ENCODE data around the gene LHX5. TPM values are rescaled to one million over a fixed set of nuclear protein-coding genes. Genes with fewer than 3 reads are reported as not detected.

Gene LHX5
- total RNA-seq, 1 donor from 2014 or later = not detected

DNA sequence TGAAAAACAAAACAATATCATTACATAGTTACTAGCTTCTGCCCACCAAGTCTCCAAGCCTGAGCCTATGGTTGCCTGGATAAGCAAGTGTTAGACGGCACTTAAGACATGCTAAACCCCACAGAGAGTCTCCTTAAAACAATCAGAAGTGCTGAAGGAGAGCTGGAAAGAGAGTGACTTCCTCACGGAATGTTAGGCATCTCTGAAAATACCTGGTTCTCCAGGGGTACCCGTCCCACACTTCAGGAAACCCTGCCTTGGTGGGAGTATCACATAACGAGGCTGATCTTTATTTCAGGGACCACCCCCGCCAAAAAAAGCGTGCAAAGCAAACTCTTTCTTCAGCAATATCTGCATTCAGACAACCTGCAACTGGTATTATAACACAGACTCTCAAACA, 18.3 kb downstream of the LHX5 start:
- intact Hi-C loops (cut with DNase I) = no loop called here
- DNase-seq (ENCODE audit: low spot score) = no peak
- no peak for ATAC-seq

DNA sequence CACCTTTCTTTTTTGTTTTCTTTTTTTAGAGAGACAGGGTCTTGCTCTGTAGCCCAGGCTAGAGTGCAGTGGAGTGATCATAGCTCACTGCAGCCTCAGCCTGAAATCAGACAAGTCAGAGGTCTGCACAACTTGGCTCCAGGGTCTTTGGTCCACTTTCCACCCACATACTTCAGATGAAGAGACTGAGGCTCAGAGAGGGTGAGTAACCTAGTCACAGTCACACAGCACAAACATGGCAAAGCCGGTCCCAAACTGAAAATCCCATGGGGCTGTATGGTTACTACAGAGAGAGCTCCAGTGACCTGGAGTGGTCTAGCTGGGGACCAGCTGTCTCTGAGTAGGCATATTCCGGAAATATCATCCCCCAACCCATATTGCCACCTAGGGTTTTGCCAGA, 19.2 kb downstream of the LHX5 start:
- no peak for DNase-seq (ENCODE audit: low spot score)
- intact Hi-C loops (cut with DNase I) = no loop called here

DNA sequence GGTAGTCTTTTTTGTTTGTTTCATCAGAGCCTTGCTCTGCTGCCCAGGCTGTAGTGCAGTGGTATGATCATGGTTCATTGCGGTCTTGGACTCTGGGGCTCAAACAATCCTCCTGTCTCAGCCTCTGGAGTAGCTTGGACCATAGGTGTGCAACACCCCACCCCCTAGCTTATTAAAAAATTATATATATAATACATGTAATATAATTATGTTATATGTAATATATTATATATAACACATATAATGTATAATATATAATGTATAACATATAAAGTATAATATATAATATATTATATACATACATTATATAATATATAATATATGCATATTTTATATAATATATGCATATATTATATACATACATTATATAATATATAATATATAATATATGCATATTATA, 21.8 kb downstream of the LHX5 start:
- intact Hi-C loops (cut with DNase I) = no loop called here

More for the DNA sequence above, 19.2 kb downstream of the LHX5 start:
- ATAC-seq = no peak

DNA sequence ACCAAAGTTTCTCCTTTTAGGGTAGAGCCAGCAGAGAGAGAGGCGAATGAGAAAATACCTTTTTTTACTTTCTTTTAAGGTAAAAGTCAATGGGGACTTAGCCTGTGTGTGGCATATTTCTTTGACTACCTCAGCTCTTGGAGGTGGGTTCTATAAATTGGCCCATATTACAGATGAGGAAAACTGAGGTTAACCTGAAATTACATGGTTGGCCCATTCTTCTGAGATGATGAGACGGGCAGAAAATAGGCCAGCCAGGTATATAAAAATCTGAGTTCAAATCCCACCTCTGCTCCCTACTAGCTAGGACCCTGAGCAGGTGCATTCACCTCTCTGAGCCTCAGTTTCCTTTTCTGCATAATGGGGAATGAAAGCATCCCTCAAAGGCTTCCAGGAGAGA, 22.4 kb downstream of the LHX5 start:
- no peak for DNase-seq (ENCODE audit: low spot score)
- intact Hi-C loops (cut with DNase I) = no loop called here
- no peak for ATAC-seq

More for the DNA sequence above, 21.8 kb downstream of the LHX5 start:
- no peak for DNase-seq (ENCODE audit: low spot score)
- no peak for ATAC-seq

DNA sequence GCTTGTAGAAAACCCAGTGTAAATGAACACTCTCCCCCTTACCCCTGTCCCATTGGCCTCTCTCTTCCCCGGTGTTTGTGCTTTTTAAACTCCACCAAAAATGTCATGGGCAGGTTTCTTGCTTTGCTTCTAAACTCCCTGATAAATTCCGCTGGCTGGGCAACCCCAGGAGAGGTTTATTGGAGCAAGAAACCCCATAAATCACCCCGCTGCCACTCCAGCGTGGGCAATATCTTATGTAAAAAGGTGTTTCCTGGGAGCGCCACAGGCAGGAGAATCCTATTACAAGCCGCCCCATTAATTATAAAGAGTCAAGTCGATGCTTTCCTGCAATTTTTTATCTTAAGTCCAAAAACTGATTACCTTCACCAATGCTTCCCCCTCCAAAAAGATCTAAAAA, 22.8 kb downstream of the LHX5 start:
- ATAC-seq (no peak), DNase-seq (ENCODE audit: low spot score) (no peak)
- intact Hi-C loops (cut with DNase I) = no loop called here

DNA sequence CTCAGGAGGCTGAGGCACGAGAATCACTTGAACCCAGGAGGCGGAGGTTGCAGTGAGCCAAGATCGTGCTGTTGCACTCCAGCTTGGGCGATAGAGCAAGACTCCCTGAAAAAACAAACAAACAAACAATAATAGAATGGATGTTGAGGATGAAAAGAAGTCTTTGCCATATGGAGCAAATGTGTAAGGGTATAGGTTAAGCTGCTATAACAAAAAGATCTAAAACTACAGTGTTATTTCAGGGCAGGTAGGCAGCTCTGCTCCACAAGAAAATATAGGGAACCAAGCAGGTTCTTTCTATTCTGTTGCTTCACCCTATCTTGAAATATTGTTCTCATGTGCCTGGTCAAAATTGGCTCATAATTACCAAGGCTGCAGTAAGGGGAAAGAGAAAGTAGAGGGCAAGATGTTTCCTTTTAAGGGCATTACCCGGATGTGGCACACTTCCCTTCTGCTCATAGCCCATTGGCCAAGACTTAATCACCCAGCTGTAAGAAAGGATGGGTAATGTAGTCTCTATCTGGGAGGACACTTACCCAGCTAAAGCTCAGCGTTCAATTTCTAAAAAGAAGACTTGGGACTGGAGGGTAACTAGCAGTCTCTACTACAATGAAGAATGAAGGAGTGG, 26.0 kb downstream of the LHX5 start:
- ATAC-seq (no peak), DNase-seq (ENCODE audit: low spot score) (no peak)
- intact Hi-C loops (cut with DNase I) = no loop called here

DNA sequence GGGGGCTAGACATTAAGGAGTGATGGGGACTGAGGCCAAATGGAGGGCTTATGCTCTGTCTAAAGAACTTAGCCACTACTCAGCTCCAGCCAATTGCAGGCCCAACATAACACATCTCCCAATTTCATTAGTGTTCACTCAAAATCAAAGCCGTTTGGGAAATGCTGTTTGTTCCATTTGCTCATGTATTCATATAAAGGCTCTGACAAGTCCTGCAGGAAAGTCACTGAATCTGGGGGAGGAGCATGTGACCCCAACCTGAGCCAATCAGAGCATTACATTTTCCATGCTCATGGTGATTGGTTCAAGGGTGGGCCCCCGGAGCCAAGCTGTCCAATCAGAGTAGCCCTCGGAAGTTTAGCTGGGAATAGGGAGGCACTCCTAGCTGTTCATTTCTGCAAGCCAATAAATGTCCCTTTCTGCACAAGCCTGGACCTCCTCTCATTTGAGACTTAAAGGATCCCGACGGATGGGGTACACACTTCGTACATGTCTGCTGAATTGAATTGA, 28.6 kb downstream of the LHX5 start:
- no peak for DNase-seq (ENCODE audit: low spot score)
- intact Hi-C loops (cut with DNase I) = loop anchor here (5.0 kb wide), 1 partner anchor 1344 kb away; no protein-coding TSS in a partner anchor
- no peak for ATAC-seq

DNA sequence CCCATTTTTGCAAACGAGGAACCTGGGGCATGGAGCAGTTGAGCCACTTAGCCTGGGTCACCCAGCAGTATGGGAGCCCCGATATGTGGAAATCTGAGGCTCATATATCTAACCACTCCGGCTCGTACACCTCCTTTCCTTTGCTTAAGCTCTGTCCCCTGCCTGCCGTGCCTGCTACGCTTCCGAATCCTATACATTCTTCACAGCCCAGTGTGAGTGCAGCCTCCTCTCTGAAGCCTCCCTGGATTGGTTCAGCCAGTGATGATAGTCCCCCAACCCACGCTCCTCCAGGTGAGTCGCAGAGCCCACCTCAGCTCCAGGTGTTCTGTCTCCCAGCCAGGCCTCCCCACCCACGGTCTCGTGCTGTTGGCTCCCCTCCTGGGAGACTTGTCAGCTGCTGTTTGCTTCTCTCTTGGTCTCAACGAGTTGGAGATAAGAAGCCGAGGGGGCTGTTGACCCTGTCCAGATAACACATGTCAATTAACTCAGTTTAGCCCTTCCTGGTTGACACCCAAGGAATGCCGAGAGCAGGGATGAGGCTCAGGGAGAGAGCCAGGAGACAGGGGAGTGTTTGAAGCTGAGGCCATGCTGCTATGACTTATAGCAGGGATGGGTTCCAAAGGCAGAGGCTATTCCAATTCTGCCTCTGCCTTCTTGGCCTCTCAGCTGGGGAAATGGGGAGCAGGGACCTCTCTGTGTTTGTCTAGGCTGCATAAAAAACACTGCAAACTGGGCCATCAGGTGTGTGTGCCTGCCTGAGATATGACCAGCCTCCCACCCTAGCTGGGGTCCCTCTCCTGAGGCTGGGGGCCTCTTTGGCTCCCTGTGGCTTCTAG, 30.5 kb downstream of the LHX5 start:
- no peak for ATAC-seq
- DNase-seq (ENCODE audit: low spot score) = no peak
- intact Hi-C loops (cut with DNase I) = loop anchor here (5.0 kb wide), 1 partner anchor 1346 kb away; no protein-coding TSS in a partner anchor

DNA sequence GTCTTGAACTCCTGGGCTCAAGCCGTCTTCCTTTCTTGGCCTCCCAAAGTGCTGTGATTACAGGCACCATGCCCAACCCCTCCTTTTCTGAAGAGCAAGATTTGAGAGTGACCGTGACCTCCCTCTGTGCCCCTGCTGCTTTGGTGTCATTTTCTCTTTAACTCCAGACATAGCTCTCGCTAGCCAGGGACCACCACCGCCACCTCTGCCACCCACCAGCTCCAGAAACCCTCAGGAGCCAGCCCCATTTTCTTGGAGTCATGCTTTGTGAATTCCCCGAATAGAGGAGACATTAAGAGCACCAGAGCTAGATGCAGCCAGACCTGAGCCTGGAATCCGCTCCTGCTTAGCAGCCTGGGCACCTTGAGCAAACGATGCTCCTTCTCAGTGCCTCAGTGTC, 31.3 kb downstream of the LHX5 start:
- ATAC-seq (no peak), DNase-seq (ENCODE audit: low spot score) (no peak)
- intact Hi-C loops (cut with DNase I) = loop anchor here (5.0 kb wide), 1 partner anchor 1347 kb away; no protein-coding TSS in a partner anchor

DNA sequence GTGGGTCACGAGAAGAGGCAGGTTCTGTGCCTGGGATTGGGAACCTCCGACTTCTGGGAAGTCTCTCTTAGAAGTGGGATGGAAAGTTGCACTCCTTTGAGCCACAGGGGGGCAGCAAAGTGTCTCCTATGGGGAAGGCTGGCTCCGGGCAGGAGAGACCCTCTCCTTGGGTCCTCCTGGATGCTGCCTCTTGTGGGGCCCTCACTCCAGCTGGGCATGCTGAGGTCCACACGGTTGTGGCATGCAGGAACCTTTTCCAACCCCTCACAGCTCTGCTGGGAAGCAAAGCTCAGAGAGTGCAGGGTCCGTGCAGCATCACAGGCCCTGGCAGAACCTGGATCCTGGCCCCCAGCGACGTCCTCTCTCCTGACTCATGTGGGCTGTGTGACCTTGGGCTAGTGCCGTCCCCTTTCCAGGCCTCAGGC, 32.1 kb downstream of the LHX5 start:
- intact Hi-C loops (cut with DNase I) = loop anchor here (5.0 kb wide), 1 partner anchor 1348 kb away; no protein-coding TSS in a partner anchor
- no peak for DNase-seq (ENCODE audit: low spot score)
- no peak for ATAC-seq

DNA sequence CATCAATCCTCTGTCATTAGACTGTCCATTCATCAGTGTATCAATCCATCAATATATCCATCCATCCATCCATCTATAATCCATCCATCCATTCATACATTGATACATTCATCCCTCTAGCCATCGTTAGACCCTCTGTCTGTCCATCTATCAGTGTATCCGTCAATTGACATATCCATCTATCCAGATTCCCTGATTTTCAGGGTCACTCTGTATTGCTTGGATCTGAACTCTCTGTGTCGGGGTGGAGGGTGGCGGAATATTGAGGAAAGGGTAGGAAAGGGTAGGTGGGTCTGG, 32.4 kb downstream of the LHX5 start:
- ATAC-seq = no peak
- intact Hi-C loops (cut with DNase I) = no loop called here
- no peak for DNase-seq (ENCODE audit: low spot score)

DNA sequence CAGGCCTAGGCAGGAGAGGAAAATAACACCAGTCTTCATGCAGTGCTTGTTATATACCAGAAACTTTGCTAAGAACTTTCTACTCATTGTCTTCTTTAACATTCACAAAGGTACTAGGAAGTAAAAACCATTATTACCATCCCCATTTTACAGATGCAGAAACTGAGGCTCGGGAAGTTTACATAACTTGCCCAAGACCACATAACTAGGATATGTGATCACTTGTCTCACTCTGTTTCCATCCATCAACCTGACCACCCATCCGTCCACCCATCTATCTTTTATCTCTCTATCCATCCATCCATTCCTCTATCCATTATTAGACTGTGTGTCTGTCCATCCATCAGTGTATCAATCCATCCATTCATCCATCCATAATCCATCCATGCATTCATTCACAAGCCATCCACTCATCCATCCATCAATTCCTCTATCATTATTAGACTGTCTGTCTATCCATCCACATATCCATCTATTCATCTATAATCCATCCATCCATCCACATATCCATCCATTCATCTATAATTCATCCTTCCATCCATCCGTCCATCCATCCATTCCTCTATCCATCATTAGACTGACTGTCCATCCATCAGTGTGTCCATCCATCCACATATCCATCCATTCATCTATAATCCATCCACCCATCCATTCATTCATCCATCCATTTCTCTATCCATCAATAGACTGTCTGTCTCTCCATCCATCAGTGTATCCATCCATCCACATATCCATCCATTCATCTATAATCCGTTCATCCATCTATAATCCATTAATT, 33.0 kb downstream of the LHX5 start:
- DNase-seq (ENCODE audit: low spot score) (no peak), ATAC-seq (no peak)
- intact Hi-C loops (cut with DNase I) = no loop called here

DNA sequence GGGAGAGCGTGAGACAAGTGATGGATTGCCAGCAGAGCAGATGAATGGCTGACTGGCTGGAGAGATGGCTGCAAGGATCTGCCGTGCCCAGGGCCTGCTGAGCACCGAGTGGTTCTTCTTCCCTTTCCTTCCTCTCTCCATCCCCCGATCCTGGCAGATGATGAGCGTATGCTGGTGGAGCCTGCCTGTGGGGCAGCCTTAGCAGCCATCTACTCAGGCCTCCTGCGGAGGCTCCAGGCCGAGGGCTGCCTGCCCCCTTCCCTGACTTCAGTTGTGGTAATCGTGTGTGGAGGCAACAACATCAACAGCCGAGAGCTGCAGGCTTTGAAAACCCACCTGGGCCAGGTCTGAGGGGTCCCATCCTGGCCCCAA, 34.0 kb downstream of the LHX5 start:
- DNase-seq (ENCODE audit: low spot score) (no peak), ATAC-seq (no peak)
- intact Hi-C loops (cut with DNase I) = no loop called here

DNA sequence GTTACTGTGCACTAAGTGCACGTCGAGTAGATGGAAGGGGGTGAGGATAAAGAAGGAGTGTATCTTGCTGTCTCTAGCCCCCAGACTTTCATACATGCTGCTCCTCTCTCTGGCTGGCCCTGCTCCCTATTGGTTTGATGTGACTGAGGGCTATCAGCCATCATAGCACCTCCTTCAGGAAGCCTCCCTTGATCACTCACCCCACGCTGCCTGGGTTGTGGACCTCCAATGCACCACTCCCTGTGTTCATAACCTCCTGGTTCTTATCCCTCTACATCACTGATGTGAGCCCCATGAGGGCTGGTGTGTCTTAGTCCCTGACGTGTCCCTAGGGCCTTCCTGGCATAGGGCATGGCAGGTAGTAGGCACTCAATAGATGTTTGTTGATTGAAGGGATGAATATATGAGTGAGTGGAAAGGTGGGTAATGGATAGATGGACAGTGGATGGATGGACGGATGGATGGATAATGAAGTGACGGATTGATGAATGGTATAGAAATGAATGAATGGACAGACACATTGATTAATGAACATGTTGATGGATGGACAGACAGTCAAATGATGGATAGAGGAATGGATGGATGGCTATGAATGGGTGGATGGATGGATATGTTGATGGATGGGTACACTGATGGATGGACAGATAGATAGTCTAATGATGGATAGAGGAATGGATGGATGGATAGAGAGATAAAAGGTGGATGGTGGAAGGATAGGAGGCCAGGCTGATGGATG, 34.5 kb downstream of the LHX5 start:
- ATAC-seq (no peak), DNase-seq (ENCODE audit: low spot score) (no peak)
- intact Hi-C loops (cut with DNase I) = no loop called here

DNA sequence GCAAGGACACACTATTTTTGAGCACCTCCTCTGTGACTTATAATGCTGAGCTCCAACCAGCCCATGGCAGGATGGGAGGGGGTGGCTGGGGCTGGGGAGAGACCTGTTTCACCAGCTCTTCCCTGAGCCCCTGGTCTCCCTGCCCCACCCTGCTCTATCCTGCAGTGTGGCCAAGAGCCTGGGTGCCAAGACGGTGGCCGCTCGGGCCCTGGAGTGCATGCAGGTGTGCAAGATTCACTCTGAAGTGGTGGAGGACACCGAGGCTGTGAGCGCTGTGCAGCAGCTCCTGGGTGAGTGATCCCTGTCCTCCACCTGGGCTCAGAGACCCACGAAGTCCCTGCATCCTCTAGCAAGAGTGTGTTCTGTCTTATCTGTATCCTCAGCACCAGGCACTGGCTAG, 35.1 kb downstream of the LHX5 start:
- ATAC-seq = no peak
- DNase-seq (ENCODE audit: low spot score) = no peak
- intact Hi-C loops (cut with DNase I) = no loop called here

DNA sequence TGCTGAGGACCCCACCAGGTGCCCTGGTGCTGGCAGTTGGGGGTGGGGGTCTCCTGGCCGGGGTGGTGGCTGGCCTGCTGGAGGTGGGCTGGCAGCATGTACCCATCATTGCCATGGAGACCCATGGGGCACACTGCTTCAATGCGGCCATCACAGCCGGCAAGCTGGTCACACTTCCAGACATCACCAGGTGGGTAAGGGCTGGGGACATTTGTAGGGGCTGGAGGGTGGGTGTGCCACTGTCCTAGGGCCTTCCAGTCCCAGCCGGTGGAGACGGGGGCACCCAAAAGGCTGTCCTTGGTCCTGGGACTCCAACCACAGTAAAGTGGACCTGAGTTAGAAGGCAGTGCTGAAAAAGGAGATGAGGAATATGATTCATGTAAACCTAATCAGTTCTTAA, 36.3 kb downstream of the LHX5 start:
- DNase-seq (ENCODE audit: low spot score) (no peak), ATAC-seq (no peak)
- intact Hi-C loops (cut with DNase I) = no loop called here

DNA sequence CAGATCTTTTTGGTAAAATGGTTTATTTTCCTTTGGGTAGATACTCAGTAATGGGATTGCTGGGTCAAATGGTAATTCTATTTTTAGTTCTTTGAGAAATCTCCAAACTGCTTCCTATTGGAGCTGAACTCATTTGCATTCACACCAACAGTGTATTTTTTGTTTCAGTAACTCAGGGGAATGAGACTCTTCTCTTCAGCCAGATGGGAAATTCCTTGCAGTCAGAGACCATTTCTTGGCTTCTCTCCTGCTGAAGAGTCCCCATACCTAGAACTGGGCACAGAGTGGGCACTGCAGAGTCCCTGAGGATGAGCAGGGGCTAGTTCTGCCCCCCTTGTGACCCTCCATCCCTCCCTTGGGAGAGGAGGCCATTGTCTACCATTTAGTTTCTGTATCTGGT, 38.7 kb downstream of the LHX5 start:
- DNase-seq (ENCODE audit: low spot score) = no peak
- intact Hi-C loops (cut with DNase I) = no loop called here
- no peak for ATAC-seq

DNA sequence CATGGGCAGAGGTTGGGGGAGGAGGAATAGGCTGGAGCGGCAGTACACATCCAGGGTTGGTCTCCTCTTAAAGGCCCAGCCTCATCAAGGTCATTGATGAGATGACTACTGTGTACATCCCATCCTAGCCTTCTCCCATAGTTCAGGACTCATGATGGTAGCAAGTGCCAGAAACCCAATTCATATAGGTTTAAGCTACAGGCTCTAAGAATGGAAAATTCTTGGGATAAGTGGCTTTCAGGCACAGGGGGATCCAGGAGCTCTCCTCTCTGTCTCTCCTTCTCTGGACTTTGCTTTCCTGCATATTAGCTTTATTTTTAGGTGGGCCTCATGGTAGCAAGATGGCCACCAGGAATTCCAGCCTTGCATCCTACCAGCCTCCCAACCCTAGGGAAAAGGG, 43.2 kb downstream of the LHX5 start:
- DNase-seq (ENCODE audit: low spot score) (no peak), ATAC-seq (no peak)
- intact Hi-C loops (cut with DNase I) = no loop called here

DNA sequence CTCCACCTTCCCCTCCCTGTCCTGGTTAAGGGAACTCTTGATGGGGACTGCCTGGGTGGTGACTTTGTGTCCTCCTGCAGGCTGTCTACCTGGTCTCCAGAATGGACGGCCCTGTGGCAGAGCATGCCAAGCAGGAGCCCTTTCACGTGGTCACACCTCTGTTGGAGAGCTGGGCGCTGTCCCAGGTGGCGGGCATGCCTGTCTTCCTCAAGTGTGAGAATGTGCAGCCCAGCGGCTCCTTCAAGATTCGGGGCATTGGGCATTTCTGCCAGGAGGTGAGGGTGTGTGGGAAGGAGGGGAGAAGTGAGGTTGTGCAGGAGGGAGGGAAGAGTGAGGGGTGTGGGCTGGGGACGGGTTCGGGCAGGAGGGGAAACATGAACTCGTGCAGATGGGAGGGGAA, 43.8 kb downstream of the LHX5 start:
- DNase-seq (ENCODE audit: low spot score) (no peak), ATAC-seq (no peak)
- intact Hi-C loops (cut with DNase I) = no loop called here
